Astrocyte of the spinal cord (primary cell): Measurements from ENCODE around the gene EPHB4.
"Not testable (repeated sequence)": the region's sequence is repeated elsewhere in the genome, so short reads cannot be mapped to it uniquely, and the experiment has no call there.

Source experiments
- DNase-seq: peaks from one replicate; pipeline ENCODE4 v3.0.0; 2011; ENCODE audit warnings: low read depth, low spot score
- H3K4me3 ChIP-seq: 2 replicates; pipeline ENCODE4 v1.5.1; 2011; ENCODE audit warnings: low read depth, mild to moderate bottlenecking, low read length, moderate library complexity
- CTCF ChIP-seq: IDR thresholded peaks from 2 replicates; pipeline ENCODE4 v1.5.1; 2012; ENCODE audit warnings: low read depth, mild to moderate bottlenecking, low read length, inconsistent platforms
- in situ Hi-C: cut with HindIII; loops from 2 replicates; pipeline ENCODE4 v1.10.0; 2017; ENCODE audit warnings: low sequenced_read_pairs

EPHB4 gene

GRCh38 chr7:100764841-100765240, 62.5 kb downstream of the EPHB4 start:
- no peak for DNase-seq
- TF ChIP-seq CTCF: no peak
- in situ Hi-C loops: no loop called here
- no peak overlapping the region for H3K4me3 ChIP-seq

GRCh38 chr7:100763556-100764140, 63.7 kb downstream of the EPHB4 start:
- H3K4me3 ChIP-seq: no peak overlapping the region
- DNase-seq: no peak
- no peak for TF ChIP-seq CTCF
- in situ Hi-C loops: no loop called here

GRCh38 chr7:100762841-100763240, 64.5 kb downstream of the EPHB4 start:
- in situ Hi-C loops, DNase-seq, H3K4me3 ChIP-seq: not testable (repeated sequence)

GRCh38 chr7:100759357-100760171, 67.8 kb downstream of the EPHB4 start:
- no peak for DNase-seq
- no peak overlapping the region for H3K4me3 ChIP-seq
- in situ Hi-C loops: no loop called here
- TF ChIP-seq CTCF: no peak

DNA sequence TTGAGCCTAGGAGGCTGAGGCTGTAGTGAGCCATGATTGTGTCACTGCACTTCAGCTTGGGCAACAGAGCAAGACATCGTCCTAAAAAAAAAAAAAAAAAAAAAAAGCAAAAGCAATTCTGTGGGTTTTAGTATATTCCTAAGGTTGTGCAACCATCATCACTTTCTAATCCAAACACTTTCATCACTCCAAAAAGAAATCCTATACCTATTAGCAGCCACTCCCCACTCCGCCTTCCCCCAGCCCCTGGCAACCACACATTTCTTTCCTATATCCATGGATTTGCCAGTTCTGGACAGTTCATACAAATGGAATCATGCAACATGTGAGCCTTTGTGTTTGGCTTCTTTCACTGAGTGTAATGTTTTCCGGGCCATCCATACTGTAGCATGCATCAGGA, 73.6 kb downstream of the EPHB4 start:
- H3K4me3 ChIP-seq: no peak overlapping the region
- in situ Hi-C loops: no loop called here
- no peak for TF ChIP-seq CTCF
- DNase-seq: no peak

- TF ChIP-seq CTCF: no peak
- no peak for DNase-seq
- in situ Hi-C loops: no loop called here
- no peak overlapping the region for H3K4me3 ChIP-seq
These were observed 74.3 kb downstream of the EPHB4 start for GRCh38 chr7:100752994-100753393.
